Heart left ventricle (tissue), 16 donors: ENCODE results near the gene SUCNR1. TPM values are rescaled to one million over a fixed set of nuclear protein-coding genes. Genes with fewer than 3 reads are reported as not detected.

Experiments used
- ATAC-seq, 4 donors: fragments of 200-7000 bp; cut with Tn5 transposase; one replicate each; pipeline ENCODE4 v1.9.1; 2020 to 2022; ENCODE audit warnings: moderate library complexity in 4 of 4, mild to moderate bottlenecking in 3 of 4, moderate number of reproducible peaks in 1 of 4
- DNase-seq, 5 donors: peaks; one replicate each; pipeline ENCODE4 v3.0.0-alpha.2; 2020
- H3K27ac ChIP-seq, 12 donors: fragments of 200-600 bp; sonication (generic) in 4 of 12; one replicate each; pipeline versions ENCODE4 v1.5.0 to v1.8.0; 2016 to 2022; ENCODE audit warnings: mild to moderate bottlenecking in 2 of 12
- H3K27me3 ChIP-seq, 9 donors: fragments of 200-600 bp; sonication (generic) in 2 of 9; one replicate each; pipeline versions ENCODE4 v1.5.1 to v1.8.0; 2016 to 2022; ENCODE audit warnings: mild to moderate bottlenecking in 3 of 9
- H3K36me3 ChIP-seq, 9 donors: fragments of 200-600 bp; sonication (generic) in 2 of 9; one replicate each; pipeline versions ENCODE4 v1.5.0 to v1.8.0; 2018 to 2022; ENCODE audit warnings: mild to moderate bottlenecking in 2 of 9
- H3K4me1 ChIP-seq, 12 donors: fragments of 200-600 bp; sonication (generic) in 4 of 12; one replicate each; pipeline versions ENCODE4 v1.5.0 to v1.8.0; 2016 to 2022; ENCODE audit warnings: mild to moderate bottlenecking in 3 of 12
- H3K4me3 ChIP-seq, 12 donors: fragments of 200-600 bp; sonication (generic) in 4 of 12; one replicate each; pipeline versions ENCODE4 v1.5.0 to v1.8.0; 2017 to 2022; ENCODE audit warnings: mild to moderate bottlenecking in 9 of 12, moderate library complexity in 4 of 12
- H3K9me3 ChIP-seq, 12 donors: fragments of 200-600 bp; sonication (generic) in 4 of 12; one replicate each; pipeline versions ENCODE4 v1.5.0 to v1.8.0; 2016 to 2022; ENCODE audit warnings: mild to moderate bottlenecking in 1 of 12
- CTCF ChIP-seq, 12 donors: fragments of 200-600 bp; sonication (generic) in 4 of 12; IDR thresholded peaks; one replicate each; pipeline versions ENCODE4 v1.5.0 to v1.8.0; 2018 to 2022; ENCODE audit warnings: antibody characterized with exemption in 12 of 12, mild to moderate bottlenecking in 5 of 12
- POLR2A ChIP-seq, 2 donors: fragments of 450-650 bp; IDR thresholded peaks; one replicate each; pipeline ENCODE4 v1.6.1; 2017; ENCODE audit warnings: antibody characterized with exemption in 2 of 2, mild to moderate bottlenecking in 2 of 2, moderate library complexity in 2 of 2
- WGBS, 4 donors: extraction: QIAGEN DNeasy Blood & Tissue Kit in 2 of 4; methylation state at CpG; one replicate each; pipeline versions ENCODE4 v1.1.5 to v1.1.7; 2013 to 2018; 5-methylcytosine and 5-hydroxymethylcytosine counted together
- intact Hi-C, 10 donors: fragments of 100-400 bp; cut with DNase I; formaldehyde crosslinking; loops; one replicate each; pipeline versions ENCODE4 v1.11.1 to v1.14.2; 2022
- polyA plus RNA-seq, 2 donors: library from polyadenylated mRNA; stranded (reverse); fragments of 200-250 nt; gene quantifications; one replicate each; pipeline ENCODE4 v1.2.3, GENCODE V29; 2013
- total RNA-seq, 9 donors: library from RNA; depleted of rRNA in 2 of 9; stranded (reverse); fragments of >200 nt in 2 of 9; fragmentation: NEBNext Ultra II Directional in 3 of 9; extraction: Animal tissue kit (Norgen Biotek cat#: 25700) in 3 of 9; gene quantifications; one replicate each; pipeline versions ENCODE4 v1.1.0 to v1.2.4, GENCODE V29; 2016 to 2023
- donor health status: ischemic (EF 13 %, LVEDD 7.1; RV severe dilation, severe dysfunction).
- donor health status: healthy with polysubstance abuse.
- donor health status: DM: no; HTN: yes; CAD: no.
- donor health status: DM: no; HTN: no; CAD: no.
- donor health status: ischemic (EF 25% LVEDD 6.9; RV normal size, moderate dysfunction).
- donor health status: ischemic (EF 25% LVEDD 5.7; RV mildly dilated, moderate dysfunction).
- donor health status: healthy.
- donor health status: DM: yes; HTN: yes; CAD: no.
- donor health status: ischemic (EF 35%, LVEDD 5.7; RV mildly dilated, moderate dysfunction).
- donor health status: nonischemic (EF 11% LVEDD 7.7; RV severe dilation, severe dysfunction).
- donor health status: DM: yes; HTN: yes; CAD: no.
- donor health status: PGD.
- donor health status: ischemic (EF 29% LVEDD 5.4; RV normal size, mild dysfunction).
- donor health status: nonischemic (EF 23%, LVEDD 6.1; RV moderate dilation, normal function).

The SUCNR1 gene
- total and polyA plus RNA-seq, 11 donors, result 0.07 to 7.2 (median 0.18) TPM; not detected in 1

DNA sequence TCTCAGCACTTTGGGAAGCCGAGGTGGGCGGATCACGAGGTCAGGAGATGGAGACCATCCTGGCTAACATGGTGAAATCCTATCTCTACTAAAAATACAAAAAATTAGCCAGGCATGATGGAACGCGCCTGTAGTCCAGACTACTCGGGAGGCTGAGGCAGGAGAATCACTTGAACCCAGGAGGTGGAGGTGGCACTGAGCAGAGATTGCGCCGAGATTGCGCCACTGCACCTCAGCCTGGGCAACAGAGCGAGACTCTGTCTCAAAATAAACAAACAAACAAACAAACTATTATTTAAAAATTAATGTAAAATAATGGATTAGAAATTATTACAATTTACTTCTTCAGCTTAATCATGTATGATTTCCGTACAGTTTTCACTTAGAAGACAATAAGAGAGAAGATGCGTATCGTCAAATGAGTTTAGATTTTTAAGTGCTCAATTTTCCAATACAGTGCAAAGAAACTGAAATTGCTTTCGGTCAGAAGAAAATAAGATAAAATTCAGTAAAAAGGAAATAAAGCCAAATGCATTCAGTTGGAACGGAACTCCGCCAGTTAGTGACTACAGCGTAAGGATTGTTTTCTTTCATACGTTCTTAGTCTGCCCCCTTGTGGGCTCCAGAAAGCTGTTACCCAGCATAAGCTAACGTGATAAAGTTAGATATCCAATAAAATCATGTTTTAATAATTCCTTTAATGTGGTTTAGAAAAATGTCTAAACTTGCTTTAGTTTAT is 34.7 kb upstream of the SUCNR1 start:
- Histone ChIP-seq H3K36me3 (no peaks in the 10 kb centered on the region), H3K9me3 (no peaks in the 10 kb centered on the region), H3K4me1 (peaks cover 0 to 16% (median 4%) of the 10 kb centered on the region in 12 donors), H3K27ac (no peak overlapping the region), H3K27me3 (no peaks in the 10 kb centered on the region), H3K4me3 (peak overlapping the region in 10 of 12 donors; percentile 17 to 45 (median 30))
- WGBS, 4 donors, result 54 to 58% (median 55%) methylated on average over 19 of the region's 19 CpGs
- peak in 2 of 5 donors; percentile 57 to 64 for DNase-seq
- intact Hi-C loops, result loop anchor here (1.0 to 10.0 kb wide), 11 partner anchors 79 to 671 kb away; partner anchors contain the start of gene IGSF10 (in 1 of the 10)
- TF ChIP-seq CTCF (IDR thresholded peaks at IDR 0.05) (peak; percentile 64 to 91 (median 83)), POLR2A (IDR thresholded peaks at IDR 0.05) (no peak)
- ATAC-seq, result peak; percentile 73 to 91 (median 81)

GRCh38 chr3:151839313-151839631 is 34.2 kb upstream of the SUCNR1 start:
- ATAC-seq (no peak), DNase-seq (no peak)
- Histone ChIP-seq H3K9me3 (no peaks in the 10 kb centered on the region), H3K27ac (no peak overlapping the region), H3K36me3 (no peaks in the 10 kb centered on the region), H3K4me1 (peaks cover 0 to 16% (median 4%) of the 10 kb centered on the region in 12 donors), H3K27me3 (no peaks in the 10 kb centered on the region), H3K4me3 (no peak overlapping the region)
- intact Hi-C loops, result loop anchor here (1.0 to 10.0 kb wide), 11 partner anchors 78 to 672 kb away; partner anchors contain the start of gene IGSF10 (in 1 of the 10)
- TF ChIP-seq POLR2A (IDR thresholded peaks at IDR 0.05) (no peak), CTCF (IDR thresholded peaks at IDR 0.05) (peak in 2 of 12 donors; percentile 4 to 16)
- whole genome bisulfite sequencing, 4 donors, result 71 to 89% (median 82%) methylated on average over 1 of the region's 1 CpG

DNA sequence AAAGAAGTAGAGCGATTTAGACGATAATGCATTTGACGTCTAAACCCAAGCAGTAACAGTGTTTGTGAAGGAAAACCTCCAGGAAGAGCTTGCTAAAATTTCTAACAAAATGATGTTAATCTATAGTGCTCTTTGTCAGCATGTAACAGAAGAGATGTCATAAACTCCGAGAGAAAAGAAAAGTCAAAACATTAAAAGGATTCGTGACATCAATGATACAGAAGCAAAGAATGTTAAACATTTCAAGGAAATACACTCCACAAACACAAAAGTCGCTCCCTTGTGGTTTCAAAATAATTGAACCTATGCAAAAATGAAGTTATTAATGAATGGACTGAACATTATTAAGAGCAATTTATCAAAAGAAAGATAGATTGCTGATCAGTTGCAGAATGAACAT is 31.6 kb upstream of the SUCNR1 start:
- 79 to 87% (median 83%) methylated on average over 6 of the region's 6 CpGs for WGBS, 4 donors
- no peak overlapping the region for H3K27ac ChIP-seq
- ATAC-seq, result no peak

More for the DNA sequence above, 31.6 kb upstream of the SUCNR1 start:
- DNase-seq, result no peak
- H3K9me3 ChIP-seq, result no peaks in the 10 kb centered on the region
- H3K4me3 ChIP-seq, result no peak overlapping the region
- intact Hi-C loops, result loop anchor here in 3 of 10 donors (2.0 to 10.0 kb wide), 6 partner anchors 73 to 614 kb away; no protein-coding TSS in a partner anchor
- peaks cover 0 to 9% (median under 1%) of the 10 kb centered on the region in 12 donors for H3K4me1 ChIP-seq
- TF ChIP-seq POLR2A (IDR thresholded peaks at IDR 0.05), result no peak
- TF ChIP-seq CTCF (IDR thresholded peaks at IDR 0.05), result no peak
- H3K36me3 ChIP-seq, result no peaks in the 10 kb centered on the region
- H3K27me3 ChIP-seq, result no peaks in the 10 kb centered on the region
